Vagina (tissue), 2 donors: Measurements from ENCODE around the gene SLC6A3.

Source experiments
- POLR2A ChIP-seq, 2 donors: fragments of 450-650 bp; IDR thresholded peaks; one replicate each; pipeline ENCODE4 v1.6.1; 2017; ENCODE audit warnings: antibody characterized with exemption in 2 of 2, mild to moderate bottlenecking in 2 of 2, moderate library complexity in 2 of 2
- POLR2AphosphoS5 ChIP-seq, 2 donors: sonication (generic); formaldehyde crosslinking; IDR thresholded peaks; one replicate each; pipeline ENCODE4 v1.9.0; 2017; ENCODE audit warnings: antibody characterized with exemption in 2 of 2, mild to moderate bottlenecking in 2 of 2, low read depth in 1 of 2; ENCODE audit not compliant: insufficient read depth in 1 of 2

GRCh38 chr5:1416856-1417469, 28.3 kb downstream of the SLC6A3 start:
- TF ChIP-seq POLR2A (IDR thresholded peaks at IDR 0.05) (no peak), POLR2AphosphoS5 (IDR thresholded peaks at IDR 0.05; ENCODE audit: insufficient read depth in 1 of 2, low read depth in 1 of 2) (no peak)
